Subcutaneous adipose tissue (tissue), 4 donors: ENCODE data around the gene MRPS16. TPM values are rescaled to one million over a fixed set of nuclear protein-coding genes. Genes with fewer than 3 reads are reported as not detected.

Experiments used
- CTCF ChIP-seq: fragments of 450-650 bp; IDR thresholded peaks from one replicate; pipeline ENCODE4 v1.5.1; 2016; ENCODE audit warnings: low read depth, mild to moderate bottlenecking, control low read depth, antibody characterized with exemption, moderate library complexity
- total RNA-seq, 4 donors: library from RNA; depleted of rRNA; stranded (reverse); fragments of >200 nt; gene quantifications; one replicate each; pipeline ENCODE4 v1.1.0, GENCODE V29; 2016

The MRPS16 gene
- total RNA-seq, 4 donors from 2014 or later = 31.9 to 40.4 (median 35.6) TPM

- no peak for TF ChIP-seq CTCF
These were observed 33.1 kb downstream of the MRPS16 start for GRCh38 chr10:73219384-73219783.

- no peak for TF ChIP-seq CTCF
These were observed 33.8 kb downstream of the MRPS16 start for GRCh38 chr10:73218431-73219191.

GRCh38 chr10:73217628-73218027 lies 34.8 kb downstream of the MRPS16 start:
- TF ChIP-seq CTCF = no peak

- TF ChIP-seq CTCF = no peak
These were observed 36.7 kb downstream of the MRPS16 start for GRCh38 chr10:73215749-73216148.

- no peak for TF ChIP-seq CTCF
These were observed 41.2 kb downstream of the MRPS16 start for GRCh38 chr10:73211106-73211811.

- no peak for TF ChIP-seq CTCF
These were observed 41.9 kb downstream of the MRPS16 start for GRCh38 chr10:73210395-73211105.

GRCh38 chr10:73209705-73210104 lies 42.7 kb downstream of the MRPS16 start:
- no peak for TF ChIP-seq CTCF
